T-helper 1 cell treated with Interleukin-12 subunit alpha and Interleukin-12 subunit beta and Interleukin-4 antibody, amounts not matched to agents 30 μg/mL and 1 μg/mL, for 36 hours (primary cell): Measurements from ENCODE around the gene TMEM273.

ENCODE experiments used
- H3K27ac Mint-ChIP-seq: one replicate; pipeline ENCODE4 v1.8.0; 2021; ENCODE audit warnings: mild to moderate bottlenecking, mixed read lengths
- H3K27me3 Mint-ChIP-seq: one replicate; pipeline ENCODE4 v1.8.0; 2021; ENCODE audit warnings: low read depth, mixed read lengths
- H3K36me3 Mint-ChIP-seq: one replicate; pipeline ENCODE4 v1.8.0; 2021; ENCODE audit warnings: low read depth, mixed read lengths
- H3K4me1 Mint-ChIP-seq: one replicate; pipeline ENCODE4 v1.8.0; 2021; ENCODE audit warnings: low read depth, mixed read lengths
- H3K4me3 Mint-ChIP-seq: one replicate; pipeline ENCODE4 v1.8.0; 2021; ENCODE audit warnings: mild to moderate bottlenecking, moderate library complexity, mixed read lengths
- H3K9me3 Mint-ChIP-seq: one replicate; pipeline ENCODE4 v1.8.0; 2021; ENCODE audit warnings: mixed read lengths

TMEM273 gene

GRCh38 chr10:49176310-49177268, 11.6 kb downstream of the TMEM273 start:
- H3K4me1 Mint-ChIP-seq: peaks cover 27% of the 10 kb centered on the region
- peaks cover 1% of the 10 kb centered on the region for H3K36me3 Mint-ChIP-seq
- no peaks in the 10 kb centered on the region for H3K9me3 Mint-ChIP-seq
- peak overlapping the region; percentile 2 for H3K4me3 Mint-ChIP-seq
- no peaks in the 10 kb centered on the region for H3K27me3 Mint-ChIP-seq
- H3K27ac Mint-ChIP-seq: peak overlapping the region; percentile 97

- H3K27me3 Mint-ChIP-seq: no peaks in the 10 kb centered on the region
- H3K27ac Mint-ChIP-seq: peak overlapping the region; percentile 54
- H3K4me1 Mint-ChIP-seq: peaks cover 24% of the 10 kb centered on the region
- no peak overlapping the region for H3K4me3 Mint-ChIP-seq
- H3K36me3 Mint-ChIP-seq: peaks cover 1% of the 10 kb centered on the region
- no peaks in the 10 kb centered on the region for H3K9me3 Mint-ChIP-seq
These were observed 12.4 kb downstream of the TMEM273 start for GRCh38 chr10:49175587-49176309.

- no peak overlapping the region for H3K4me3 Mint-ChIP-seq
- peaks cover 19% of the 10 kb centered on the region for H3K4me1 Mint-ChIP-seq
- H3K27me3 Mint-ChIP-seq: peaks cover 4% of the 10 kb centered on the region
- peak overlapping the region; percentile 8 for H3K27ac Mint-ChIP-seq
- peaks cover 1% of the 10 kb centered on the region for H3K36me3 Mint-ChIP-seq
- H3K9me3 Mint-ChIP-seq: no peaks in the 10 kb centered on the region
These were observed 13.2 kb downstream of the TMEM273 start for GRCh38 chr10:49174926-49175500.

GRCh38 chr10:49174261-49174925, 13.8 kb downstream of the TMEM273 start:
- Mint-ChIP-seq H3K27ac (no peak overlapping the region), H3K4me1 (peaks cover 19% of the 10 kb centered on the region), H3K27me3 (peaks cover 4% of the 10 kb centered on the region), H3K9me3 (no peaks in the 10 kb centered on the region), H3K36me3 (peaks cover 1% of the 10 kb centered on the region), H3K4me3 (no peak overlapping the region)

- peaks cover 17% of the 10 kb centered on the region for H3K4me1 Mint-ChIP-seq
- H3K27me3 Mint-ChIP-seq: peaks cover 4% of the 10 kb centered on the region
- no peak overlapping the region for H3K4me3 Mint-ChIP-seq
- H3K27ac Mint-ChIP-seq: no peak overlapping the region
- peaks cover 1% of the 10 kb centered on the region for H3K36me3 Mint-ChIP-seq
- no peaks in the 10 kb centered on the region for H3K9me3 Mint-ChIP-seq
These were observed 14.3 kb downstream of the TMEM273 start for GRCh38 chr10:49173853-49174252.

GRCh38 chr10:49173201-49173772, 14.9 kb downstream of the TMEM273 start:
- Mint-ChIP-seq H3K27ac (no peak overlapping the region), H3K27me3 (peaks cover 5% of the 10 kb centered on the region), H3K4me1 (peaks cover 15% of the 10 kb centered on the region), H3K4me3 (no peak overlapping the region), H3K9me3 (no peaks in the 10 kb centered on the region), H3K36me3 (peaks cover 1% of the 10 kb centered on the region)

GRCh38 chr10:49172777-49173132, 15.4 kb downstream of the TMEM273 start:
- H3K4me1 Mint-ChIP-seq: peaks cover 11% of the 10 kb centered on the region
- H3K9me3 Mint-ChIP-seq: no peaks in the 10 kb centered on the region
- no peaks in the 10 kb centered on the region for H3K36me3 Mint-ChIP-seq
- no peak overlapping the region for H3K27ac Mint-ChIP-seq
- H3K27me3 Mint-ChIP-seq: peaks cover 7% of the 10 kb centered on the region
- no peak overlapping the region for H3K4me3 Mint-ChIP-seq

GRCh38 chr10:49172061-49172776, 16.0 kb downstream of the TMEM273 start:
- Mint-ChIP-seq H3K36me3 (no peaks in the 10 kb centered on the region), H3K27me3 (peaks cover 7% of the 10 kb centered on the region), H3K27ac (no peak overlapping the region), H3K4me3 (no peak overlapping the region), H3K9me3 (no peaks in the 10 kb centered on the region), H3K4me1 (peaks cover 7% of the 10 kb centered on the region)

- Mint-ChIP-seq H3K4me1 (peaks cover 9% of the 10 kb centered on the region), H3K27ac (no peak overlapping the region), H3K4me3 (no peak overlapping the region), H3K36me3 (no peaks in the 10 kb centered on the region), H3K27me3 (peaks cover 7% of the 10 kb centered on the region), H3K9me3 (no peaks in the 10 kb centered on the region)
These were observed 16.7 kb downstream of the TMEM273 start for GRCh38 chr10:49171326-49172060.

GRCh38 chr10:49170632-49171325, 17.4 kb downstream of the TMEM273 start:
- Mint-ChIP-seq H3K9me3 (no peaks in the 10 kb centered on the region), H3K4me3 (no peak overlapping the region)

GRCh38 chr10:49169776-49170175, 18.4 kb downstream of the TMEM273 start:
- Mint-ChIP-seq H3K27ac (no peak overlapping the region), H3K9me3 (no peaks in the 10 kb centered on the region), H3K36me3 (no peaks in the 10 kb centered on the region), H3K27me3 (peaks cover 7% of the 10 kb centered on the region), H3K4me1 (peaks cover 9% of the 10 kb centered on the region), H3K4me3 (no peak overlapping the region)

More at GRCh38 chr10:49170632-49171325, 17.4 kb downstream of the TMEM273 start:
- Mint-ChIP-seq H3K36me3 (no peaks in the 10 kb centered on the region), H3K27me3 (peaks cover 7% of the 10 kb centered on the region), H3K27ac (no peak overlapping the region), H3K4me1 (peaks cover 9% of the 10 kb centered on the region)

- H3K27ac Mint-ChIP-seq: no peak overlapping the region
These were observed 19.2 kb downstream of the TMEM273 start for GRCh38 chr10:49168831-49169500.

More at GRCh38 chr10:49168831-49169500, 19.2 kb downstream of the TMEM273 start:
- no peaks in the 10 kb centered on the region for H3K36me3 Mint-ChIP-seq
- H3K9me3 Mint-ChIP-seq: no peaks in the 10 kb centered on the region
- peaks cover 14% of the 10 kb centered on the region for H3K4me1 Mint-ChIP-seq
- peaks cover 7% of the 10 kb centered on the region for H3K27me3 Mint-ChIP-seq
- H3K4me3 Mint-ChIP-seq: no peak overlapping the region
